Uterus (tissue), 4 donors: Measurements from ENCODE around the gene CNN2. TPM values are rescaled to one million over a fixed set of nuclear protein-coding genes. Genes with fewer than 3 reads are reported as not detected.

Experiments
- DNase-seq, 2 donors: peaks; one replicate each; pipeline ENCODE4 v3.0.0-alpha.2; 2019 to 2020
- H3K27ac ChIP-seq, 2 donors: fragments of 200-600 bp; sonication (generic); 1 replicate in 1 of 2; 2 replicates in 1 of 2; pipeline ENCODE4 v1.5.1; 2016 to 2018
- H3K27me3 ChIP-seq, 2 donors: fragments of 200-600 bp; sonication (generic); one replicate each; pipeline ENCODE4 v1.5.1; 2018 to 2019; ENCODE audit warnings: control low read depth in 1 of 2
- H3K36me3 ChIP-seq, 2 donors: fragments of 200-600 bp; sonication (generic); one replicate each; pipeline ENCODE4 v1.5.1; 2019; ENCODE audit warnings: control low read depth in 1 of 2
- H3K4me1 ChIP-seq, 2 donors: fragments of 200-600 bp; sonication (generic); one replicate each; pipeline ENCODE4 v1.5.1; 2018 to 2019; ENCODE audit warnings: control low read depth in 1 of 2
- H3K4me3 ChIP-seq, 2 donors: fragments of 200-600 bp; sonication (generic); 1 replicate in 1 of 2; 2 replicates in 1 of 2; pipeline ENCODE4 v1.5.1; 2018 to 2019; ENCODE audit warnings: mild to moderate bottlenecking in 1 of 2
- H3K9me3 ChIP-seq, 2 donors: fragments of 200-600 bp; sonication (generic); one replicate each; pipeline ENCODE4 v1.5.1; 2019; ENCODE audit warnings: control low read depth in 1 of 2
- POLR2A ChIP-seq, 2 donors: fragments of 450-650 bp; IDR thresholded peaks; one replicate each; pipeline ENCODE4 v1.6.1; 2016; ENCODE audit warnings: antibody characterized with exemption in 2 of 2, mild to moderate bottlenecking in 1 of 2, moderate library complexity in 1 of 2
- intact Hi-C: fragments of 100-400 bp; cut with DNase I; formaldehyde crosslinking; loops from one replicate; pipeline ENCODE4 v1.15.1; 2023; ENCODE audit warnings: low total_unique reads
- total RNA-seq, 4 donors: library from RNA; depleted of rRNA in 3 of 4; stranded (reverse); fragments of >200 nt in 3 of 4; gene quantifications; one replicate each; pipeline versions ENCODE4 v1.1.0 to v1.2.4, GENCODE V29; 2014 to 2023
- TF ChIP-seq, protein P1 (sequence below), 4 experiments: fragments of 200-600 bp in 2 of 4; fragments of 450-650 bp in 2 of 4; sonication (generic) in 2 of 4; IDR thresholded peaks; one replicate each; pipeline ENCODE4 v1.5.1; 2016 to 2019; ENCODE audit warnings: antibody characterized with exemption in 4 of 4, mild to moderate bottlenecking in 2 of 4, moderate library complexity in 1 of 4
- donor health status: DM: yes; HTN: yes; CAD: no.

Gene CNN2
- total RNA-seq, 4 donors from 2014 or later: 14.3 to 186 (median 88.5) TPM

DNA sequence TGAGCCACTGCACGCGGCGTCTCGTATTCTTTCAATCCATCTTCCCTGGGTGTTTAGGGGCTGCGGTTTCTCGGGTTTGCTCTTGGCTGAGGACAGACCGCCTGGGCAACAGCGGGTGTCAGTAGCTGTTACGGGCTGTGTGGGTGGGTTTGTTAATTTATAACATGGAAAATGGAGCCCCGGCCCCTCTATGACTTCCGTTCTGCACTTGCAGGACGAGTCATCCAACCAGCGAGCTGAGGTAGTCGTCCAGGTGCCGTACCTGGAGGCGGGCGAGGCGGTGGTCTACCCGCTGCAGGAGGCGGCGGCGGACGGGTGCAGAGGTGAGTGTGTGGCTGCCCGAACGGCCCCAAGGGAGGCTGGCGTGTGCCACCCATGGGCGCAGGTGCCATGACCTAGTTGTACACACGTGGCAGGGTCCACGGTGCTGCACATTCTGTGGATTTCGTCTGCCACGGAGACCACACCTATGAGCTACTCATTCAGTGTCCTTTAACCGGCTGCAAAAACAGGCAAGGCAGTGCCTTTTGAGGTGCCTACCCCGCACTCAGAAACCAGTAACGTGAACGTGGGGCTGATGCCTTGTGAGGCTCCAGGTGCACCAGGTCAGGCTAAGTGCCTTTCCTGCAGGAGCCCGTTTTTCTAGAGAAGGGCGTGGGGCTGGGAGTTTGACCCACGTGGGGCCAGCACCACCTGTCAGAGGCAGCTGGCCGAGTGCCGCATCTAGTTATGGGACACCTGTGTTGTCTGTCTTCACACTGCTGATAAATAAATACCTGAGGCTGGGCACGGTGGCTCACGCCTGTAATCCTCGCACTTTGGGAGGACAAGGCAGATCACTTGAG lies 57.8 kb downstream of the CNN2 start:
- no peaks in the 10 kb centered on the region for H3K27me3 ChIP-seq
- peaks cover 0 to 13% of the 10 kb centered on the region in 2 donors for H3K4me1 ChIP-seq
- no peaks in the 10 kb centered on the region for H3K9me3 ChIP-seq
- H3K4me3 ChIP-seq: no peak overlapping the region
- intact Hi-C loops: loop anchor here (10.0 kb wide), 1 partner anchor 49 kb away; no protein-coding TSS in a partner anchor
- H3K36me3 ChIP-seq: no peaks in the 10 kb centered on the region
- TF ChIP-seq, protein P1, sequence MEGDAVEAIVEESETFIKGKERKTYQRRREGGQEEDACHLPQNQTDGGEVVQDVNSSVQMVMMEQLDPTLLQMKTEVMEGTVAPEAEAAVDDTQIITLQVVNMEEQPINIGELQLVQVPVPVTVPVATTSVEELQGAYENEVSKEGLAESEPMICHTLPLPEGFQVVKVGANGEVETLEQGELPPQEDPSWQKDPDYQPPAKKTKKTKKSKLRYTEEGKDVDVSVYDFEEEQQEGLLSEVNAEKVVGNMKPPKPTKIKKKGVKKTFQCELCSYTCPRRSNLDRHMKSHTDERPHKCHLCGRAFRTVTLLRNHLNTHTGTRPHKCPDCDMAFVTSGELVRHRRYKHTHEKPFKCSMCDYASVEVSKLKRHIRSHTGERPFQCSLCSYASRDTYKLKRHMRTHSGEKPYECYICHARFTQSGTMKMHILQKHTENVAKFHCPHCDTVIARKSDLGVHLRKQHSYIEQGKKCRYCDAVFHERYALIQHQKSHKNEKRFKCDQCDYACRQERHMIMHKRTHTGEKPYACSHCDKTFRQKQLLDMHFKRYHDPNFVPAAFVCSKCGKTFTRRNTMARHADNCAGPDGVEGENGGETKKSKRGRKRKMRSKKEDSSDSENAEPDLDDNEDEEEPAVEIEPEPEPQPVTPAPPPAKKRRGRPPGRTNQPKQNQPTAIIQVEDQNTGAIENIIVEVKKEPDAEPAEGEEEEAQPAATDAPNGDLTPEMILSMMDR (IDR thresholded peaks at IDR 0.05): no peak
- TF ChIP-seq POLR2A (IDR thresholded peaks at IDR 0.05): no peak
- no peak for DNase-seq
- H3K27ac ChIP-seq: no peak overlapping the region

DNA sequence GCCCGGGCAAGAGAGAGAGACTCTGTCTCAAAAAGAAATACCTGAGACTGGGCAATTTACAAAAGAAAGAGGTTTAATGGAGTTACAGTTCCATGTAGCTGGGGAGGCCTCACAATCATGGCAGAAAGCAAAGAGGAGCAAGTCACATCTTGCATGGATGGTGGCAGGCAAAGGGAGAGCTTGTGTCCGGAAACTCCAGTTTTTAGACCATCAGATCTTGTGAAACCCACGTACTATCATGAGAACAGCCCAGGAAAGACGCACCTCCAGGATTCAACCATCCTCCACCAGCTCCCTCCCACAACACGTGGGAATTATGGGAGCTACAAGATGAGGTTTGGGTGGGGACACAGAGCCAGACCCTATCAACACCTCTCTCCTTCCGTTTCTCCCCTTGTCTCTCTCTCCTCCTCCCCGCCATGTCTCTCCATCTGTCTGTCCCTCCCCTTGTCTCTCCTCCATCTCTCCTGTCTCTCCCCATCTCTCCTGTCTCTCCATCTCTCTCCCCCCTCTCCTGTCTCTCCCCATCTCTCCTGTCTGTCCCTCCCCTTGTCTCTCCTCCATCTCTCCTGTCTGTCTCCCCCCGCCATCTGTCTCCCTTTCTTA lies 58.7 kb downstream of the CNN2 start:
- intact Hi-C loops: loop anchor here (10.0 kb wide), 1 partner anchor 50 kb away; no protein-coding TSS in a partner anchor
- TF ChIP-seq, protein P1 (IDR thresholded peaks at IDR 0.05): no peak
- no peak for TF ChIP-seq POLR2A (IDR thresholded peaks at IDR 0.05)
- no peak overlapping the region for H3K4me3 ChIP-seq

DNA sequence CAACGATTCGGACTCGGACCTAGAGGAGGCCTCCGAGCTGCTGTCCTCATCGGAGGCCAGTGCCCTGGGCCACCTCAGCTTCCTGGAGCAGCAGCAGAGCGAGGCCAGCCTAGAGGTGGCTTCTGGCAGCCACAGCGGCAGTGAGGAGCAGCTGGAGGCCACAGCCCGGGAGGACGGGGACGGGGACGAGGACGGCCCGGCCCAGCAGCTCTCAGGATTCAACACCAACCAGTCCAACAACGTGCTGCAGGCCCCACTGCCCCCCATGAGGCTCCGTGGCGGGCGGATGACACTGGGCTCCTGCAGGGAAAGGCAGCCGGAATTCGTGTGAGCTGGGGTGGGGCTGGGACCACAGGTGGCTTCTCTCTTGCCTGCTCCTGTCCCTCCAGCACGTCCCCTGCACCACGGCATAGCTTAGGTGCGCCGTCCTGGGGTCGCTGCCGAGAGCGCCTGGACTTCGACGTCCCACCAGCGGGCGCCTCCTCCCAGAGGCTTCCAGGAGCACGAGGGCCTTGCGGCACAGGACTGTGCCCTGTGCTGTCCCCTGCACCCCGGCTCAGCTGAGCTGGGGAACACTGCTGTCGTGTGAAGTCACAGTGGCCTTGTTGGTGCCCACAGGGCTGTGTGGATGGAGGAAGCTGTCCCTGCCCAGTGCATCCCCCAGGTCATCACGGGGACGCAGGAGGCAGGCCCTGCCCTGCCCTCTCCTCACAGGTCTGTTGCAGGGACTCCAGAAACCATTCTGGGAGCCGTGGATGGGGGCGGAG lies 59.5 kb downstream of the CNN2 start:
- Histone ChIP-seq H3K27me3 (no peaks in the 10 kb centered on the region), H3K36me3 (no peaks in the 10 kb centered on the region), H3K4me3 (no peak overlapping the region), H3K27ac (no peak overlapping the region), H3K4me1 (peaks cover 0 to 13% of the 10 kb centered on the region in 2 donors), H3K9me3 (no peaks in the 10 kb centered on the region)
- no peak for DNase-seq
- intact Hi-C loops: loop anchor here (10.0 kb wide), 1 partner anchor 51 kb away; no protein-coding TSS in a partner anchor
- no peak for TF ChIP-seq POLR2A (IDR thresholded peaks at IDR 0.05)
- TF ChIP-seq, protein P1 (IDR thresholded peaks at IDR 0.05): no peak

More for the DNA sequence above, 58.7 kb downstream of the CNN2 start:
- Histone ChIP-seq H3K27me3 (no peaks in the 10 kb centered on the region), H3K9me3 (no peaks in the 10 kb centered on the region), H3K27ac (no peak overlapping the region), H3K36me3 (no peaks in the 10 kb centered on the region), H3K4me1 (peaks cover 0 to 13% of the 10 kb centered on the region in 2 donors)
- no peak for DNase-seq

DNA sequence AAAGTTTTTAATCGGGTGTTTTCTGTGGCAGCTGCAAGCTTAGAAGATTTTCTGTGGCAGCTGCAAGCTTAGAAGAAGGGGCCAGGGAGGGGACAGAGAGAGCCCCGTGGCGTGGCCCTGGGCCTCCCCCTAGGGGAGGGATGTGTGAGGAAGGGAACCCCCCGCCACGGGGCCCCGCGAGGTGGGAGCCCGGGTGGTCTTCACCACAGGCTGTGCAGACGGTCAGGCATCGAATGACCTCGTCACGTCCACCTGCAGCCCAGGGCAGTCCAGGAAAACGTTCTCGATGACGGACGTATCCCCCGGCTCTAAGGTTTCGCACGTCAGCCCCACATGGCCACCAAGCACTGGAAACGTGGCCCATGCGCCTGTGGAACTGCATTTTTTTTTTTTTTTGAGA lies 60.2 kb downstream of the CNN2 start:
- intact Hi-C loops: loop anchor here (10.0 kb wide), 1 partner anchor 52 kb away; no protein-coding TSS in a partner anchor
- no peaks in the 10 kb centered on the region for H3K36me3 ChIP-seq
- H3K27ac ChIP-seq: no peak overlapping the region
- TF ChIP-seq, protein P1 (IDR thresholded peaks at IDR 0.05): no peak
- TF ChIP-seq POLR2A (IDR thresholded peaks at IDR 0.05): no peak
- H3K4me1 ChIP-seq: peaks cover 0 to 13% of the 10 kb centered on the region in 2 donors
- H3K4me3 ChIP-seq: no peak overlapping the region
- H3K9me3 ChIP-seq: no peaks in the 10 kb centered on the region
- no peaks in the 10 kb centered on the region for H3K27me3 ChIP-seq
- no peak for DNase-seq
